ENCODE data around the gene NKD1. TPM values are rescaled to one million over a fixed set of nuclear protein-coding genes. Genes with fewer than 3 reads are reported as not detected.
"Not testable (repeated sequence)": the region's sequence is repeated elsewhere in the genome, so short reads cannot be mapped to it uniquely, and the experiment has no call there.

Gene NKD1
- total RNA-seq, 1 donor from 2014 or later, result 2.4 TPM

DNA sequence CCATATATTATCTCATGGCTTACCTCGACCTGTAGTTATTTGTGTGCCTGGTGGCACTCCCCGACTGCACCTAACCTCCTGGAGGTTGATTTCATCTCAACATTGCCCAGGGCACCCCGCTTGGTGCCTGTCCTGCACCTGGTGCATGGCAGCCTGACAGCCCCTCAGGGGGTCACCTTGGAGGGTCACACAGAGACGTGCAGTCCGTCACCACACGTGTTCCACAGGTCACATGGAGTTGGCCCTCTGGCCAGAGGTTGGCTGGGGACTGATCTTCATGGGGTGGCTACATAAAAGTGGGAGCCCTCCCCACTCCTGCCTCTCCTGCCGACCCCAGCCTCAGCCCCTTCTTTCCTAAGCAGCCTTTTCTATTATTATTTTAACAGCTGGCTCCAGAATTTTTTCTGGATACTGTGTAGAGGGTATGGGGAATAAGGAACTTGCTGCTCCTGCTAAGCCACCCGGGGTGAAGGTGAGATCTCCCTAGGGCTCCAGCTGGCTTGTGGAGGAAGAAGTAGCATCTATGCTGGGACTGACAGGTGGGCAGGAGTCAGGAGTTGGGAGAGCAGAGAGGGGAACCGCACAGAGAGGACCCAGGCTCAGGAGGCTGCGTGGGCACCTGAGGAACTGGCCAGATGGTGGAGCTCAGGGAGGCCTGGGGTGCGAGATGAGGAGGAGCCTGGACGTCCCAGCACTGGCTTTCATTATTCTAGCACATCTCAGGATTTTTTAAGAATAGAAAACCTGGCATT, 12.5 kb upstream of the NKD1 start:
- FAIRE-seq (no peak), DNase-seq (ENCODE audit: low spot score in 2 of 2) (no peak)

DNA sequence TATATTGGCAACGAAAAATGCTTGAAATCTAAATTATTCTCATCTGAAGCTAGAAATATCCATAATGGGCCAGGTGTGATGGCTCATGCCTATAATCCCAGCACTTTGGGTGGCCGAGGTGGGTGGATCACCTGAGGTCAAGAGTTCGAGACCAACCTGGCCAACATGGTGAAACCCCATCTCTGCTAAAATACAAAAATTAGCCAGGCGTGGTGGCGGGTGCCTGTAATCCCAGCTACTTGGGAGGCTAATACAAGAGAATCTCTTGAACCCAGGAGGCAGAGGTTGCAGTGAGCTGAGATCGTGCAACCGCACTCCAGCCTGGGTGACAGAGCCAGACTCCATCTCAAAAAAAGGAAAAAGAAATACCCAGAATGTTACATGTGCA, 11.9 kb upstream of the NKD1 start:
- not testable (repeated sequence) for FAIRE-seq; DNase-seq (ENCODE audit: low spot score in 2 of 2)

DNA sequence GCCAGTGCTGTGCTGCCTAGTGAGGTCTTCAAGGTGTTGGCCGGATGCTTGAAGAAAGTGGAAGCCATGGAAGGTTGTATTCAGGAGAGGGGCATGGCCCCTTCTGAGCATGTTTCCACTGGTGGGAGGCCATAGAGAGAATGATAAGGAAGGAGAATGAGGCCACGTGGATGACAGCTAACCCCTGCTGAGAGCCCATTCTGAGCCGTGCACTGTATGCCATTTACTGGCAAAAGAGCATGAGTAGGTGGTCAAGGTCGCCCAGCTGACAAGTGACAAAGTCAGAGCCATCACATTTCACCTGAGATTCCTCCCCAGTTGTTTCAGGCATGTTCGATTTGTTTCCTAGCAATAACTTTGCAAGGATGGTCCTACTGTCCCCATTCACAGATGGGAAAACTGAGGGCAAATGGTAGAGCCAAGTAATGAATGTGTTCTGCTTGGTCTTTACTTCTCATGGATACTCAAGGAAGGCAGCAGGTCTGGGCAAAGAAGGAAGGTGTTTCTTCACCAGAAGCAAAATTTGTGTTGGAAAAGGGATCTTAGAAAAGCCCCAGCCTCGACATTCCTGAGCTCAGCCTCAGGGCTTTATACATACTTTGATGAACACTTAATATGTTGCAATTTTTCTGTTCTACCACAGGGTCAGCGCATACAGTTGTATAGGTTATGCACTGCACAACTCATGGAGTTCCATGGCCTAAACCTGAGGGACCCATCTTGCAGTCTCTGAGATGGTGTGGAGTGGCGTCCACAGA, 10.5 kb upstream of the NKD1 start:
- no peak for FAIRE-seq

DNA sequence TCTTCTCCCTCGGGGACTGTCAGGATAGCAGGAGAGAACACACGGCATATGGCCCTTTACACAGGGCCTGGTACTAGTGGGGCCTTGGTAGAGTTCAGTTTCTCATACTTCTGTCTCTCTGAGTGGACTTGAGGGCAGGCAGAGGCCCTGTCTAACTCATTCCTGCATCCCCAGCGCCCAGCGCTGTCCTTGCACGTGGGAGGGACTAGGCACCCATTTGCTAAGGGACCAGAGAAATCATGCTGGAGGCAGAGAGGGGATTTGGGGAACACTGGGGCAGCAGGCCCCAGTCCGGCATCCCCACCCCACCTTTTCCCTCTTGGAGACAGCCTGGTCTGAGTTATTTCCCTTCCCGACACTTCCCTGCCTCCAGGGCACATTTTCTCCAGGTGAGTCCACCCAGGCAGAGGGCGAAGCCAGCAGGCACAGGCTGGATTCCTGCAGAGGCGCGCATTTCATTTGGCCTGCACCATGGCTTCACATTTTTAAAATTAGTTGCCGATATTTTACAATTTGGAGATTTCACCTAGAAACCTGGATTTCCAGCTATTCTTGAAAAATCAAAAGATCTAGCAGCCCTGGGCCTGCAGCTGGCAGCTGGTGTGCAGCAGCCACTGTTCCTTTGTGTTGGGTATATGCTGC, 9.7 kb upstream of the NKD1 start:
- FAIRE-seq (no peak), DNase-seq (ENCODE audit: low spot score in 2 of 2) (no peak)

More for the DNA sequence above, 10.5 kb upstream of the NKD1 start:
- DNase-seq (ENCODE audit: low spot score in 2 of 2), result no peak

DNA sequence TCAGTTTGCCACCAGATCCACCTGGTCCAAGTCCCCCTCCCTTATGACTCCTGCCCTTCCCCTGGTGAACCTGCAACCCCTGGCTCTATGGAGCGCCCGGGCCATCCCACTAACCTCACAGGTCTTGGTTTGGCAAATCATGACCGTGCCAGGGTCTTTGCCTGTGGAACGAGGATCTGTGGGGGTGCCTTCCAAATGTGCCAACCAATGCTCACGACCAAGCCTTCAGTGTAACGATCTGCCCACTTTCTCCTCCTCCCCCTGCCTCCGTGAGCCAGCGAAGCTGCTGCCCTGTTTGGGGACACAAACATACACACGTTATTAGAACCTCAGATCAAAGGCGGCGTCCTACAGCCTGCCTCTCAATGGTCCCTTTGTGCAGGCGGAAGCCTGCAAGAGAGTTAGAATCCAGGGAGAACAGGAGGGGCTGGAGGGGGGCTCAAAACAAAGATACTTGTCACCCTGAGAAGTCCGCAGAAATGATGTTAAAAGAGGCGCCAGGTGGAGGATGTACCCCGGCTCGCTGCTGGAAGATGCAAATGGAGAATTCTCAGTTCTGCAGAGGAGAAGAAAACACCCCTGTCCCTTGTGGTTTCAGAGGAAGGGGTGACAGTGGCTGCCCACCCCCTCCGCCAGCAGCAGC, 9.0 kb upstream of the NKD1 start:
- FAIRE-seq (no peak), DNase-seq (ENCODE audit: low spot score in 2 of 2) (no peak)

DNA sequence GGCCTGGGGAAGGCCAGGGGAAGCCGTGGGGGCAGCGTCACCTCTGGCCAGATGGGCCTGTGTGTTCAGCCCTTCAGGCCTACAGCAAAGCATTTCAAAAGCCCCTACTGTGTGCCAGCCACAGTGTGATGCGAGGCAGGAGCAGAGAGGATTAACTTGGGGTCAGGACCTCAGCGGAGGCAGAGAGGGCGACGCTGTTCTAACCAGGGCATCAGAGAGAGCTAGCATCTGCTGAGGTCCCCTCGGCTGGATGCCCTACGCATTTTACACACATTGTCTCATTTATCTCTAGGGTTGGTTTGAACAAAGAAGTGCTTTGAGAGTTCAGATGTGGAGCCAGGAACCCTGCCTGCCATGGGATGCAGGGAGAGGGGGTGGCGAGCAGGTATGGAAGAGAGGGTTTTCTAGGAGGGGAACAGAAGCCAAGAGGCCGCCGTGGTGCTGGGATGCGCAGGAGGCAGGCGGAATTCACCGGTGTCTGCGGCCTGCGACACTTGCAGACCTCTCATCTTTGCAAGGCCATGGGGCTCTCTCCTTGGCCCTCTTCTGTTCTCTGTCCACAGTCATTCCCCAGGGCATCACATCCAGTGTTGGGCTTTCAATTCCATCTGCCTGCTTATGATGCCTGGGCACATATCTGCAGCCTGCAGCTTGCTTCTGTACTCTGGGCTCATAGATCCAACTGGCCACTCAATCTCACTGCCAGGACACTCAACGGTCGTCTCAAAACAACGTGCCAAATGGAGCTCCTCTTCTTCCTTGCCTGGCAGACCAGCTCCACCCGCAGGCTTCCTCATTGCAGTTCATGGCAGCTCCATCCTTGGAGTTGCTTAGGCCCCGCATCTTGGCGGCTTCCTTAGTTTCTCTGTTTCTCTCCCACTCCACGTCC, 8.1 kb upstream of the NKD1 start:
- no peak for FAIRE-seq
- no peak for DNase-seq (ENCODE audit: low spot score in 2 of 2)

DNA sequence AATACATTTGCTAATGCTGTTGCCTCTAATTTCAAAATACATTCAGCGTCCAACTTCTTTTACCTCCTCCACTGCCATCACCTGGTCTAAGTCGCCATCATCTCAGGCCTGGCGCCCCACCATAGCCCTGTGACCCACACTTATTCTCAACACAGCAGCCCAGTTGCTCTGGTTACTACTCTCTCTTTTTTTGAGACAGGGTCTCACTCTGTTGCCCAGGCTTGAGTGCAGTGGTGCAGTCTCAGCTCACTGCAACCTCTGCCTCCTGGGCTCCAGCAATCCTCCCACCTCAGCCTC, 7.5 kb upstream of the NKD1 start:
- FAIRE-seq, result no peak

DNA sequence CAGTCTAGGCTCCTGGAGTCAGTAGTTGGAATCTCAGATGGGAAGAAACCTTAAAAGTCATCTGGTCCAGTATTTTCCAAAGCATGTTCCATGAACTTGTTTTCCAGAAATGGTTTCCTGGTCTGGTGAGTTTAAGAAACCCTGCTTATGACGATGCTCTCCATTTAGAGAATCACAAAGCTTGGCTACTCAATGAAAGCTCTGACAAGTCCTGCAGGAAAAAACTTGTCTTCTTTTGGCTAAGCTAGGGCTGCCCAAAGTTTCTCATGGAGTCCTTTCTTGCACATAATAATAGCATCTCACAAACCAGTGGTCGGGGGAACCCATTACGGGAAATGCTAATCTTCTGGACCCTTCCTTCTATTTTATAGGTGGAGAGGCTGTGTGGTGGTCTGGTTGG, 5.5 kb upstream of the NKD1 start:
- no peak for DNase-seq (ENCODE audit: low spot score in 2 of 2)
- no peak for FAIRE-seq

More for the DNA sequence above, 7.5 kb upstream of the NKD1 start:
- DNase-seq (ENCODE audit: low spot score in 2 of 2), result no peak

DNA sequence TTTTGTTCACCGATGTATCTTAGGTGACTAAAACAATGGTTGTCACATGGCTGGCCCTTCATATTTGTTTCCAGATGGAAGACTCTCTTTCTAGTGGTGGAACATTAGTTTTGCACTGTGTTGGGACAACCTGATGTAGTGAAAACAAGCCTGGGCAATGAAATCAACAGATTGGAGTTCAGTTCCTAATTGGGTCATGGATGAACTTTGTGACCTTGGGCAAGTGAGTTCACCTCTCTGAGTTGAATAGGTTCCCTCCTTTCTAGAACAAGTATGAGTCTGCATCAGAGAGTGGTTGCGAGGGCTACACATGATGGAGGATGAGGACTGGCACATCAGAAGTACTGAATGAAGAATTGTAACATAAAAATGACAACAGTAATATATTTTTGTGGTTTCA, 2.1 kb upstream of the NKD1 start:
- DNase-seq (ENCODE audit: low spot score in 2 of 2) (no peak), FAIRE-seq (no peak)

DNA sequence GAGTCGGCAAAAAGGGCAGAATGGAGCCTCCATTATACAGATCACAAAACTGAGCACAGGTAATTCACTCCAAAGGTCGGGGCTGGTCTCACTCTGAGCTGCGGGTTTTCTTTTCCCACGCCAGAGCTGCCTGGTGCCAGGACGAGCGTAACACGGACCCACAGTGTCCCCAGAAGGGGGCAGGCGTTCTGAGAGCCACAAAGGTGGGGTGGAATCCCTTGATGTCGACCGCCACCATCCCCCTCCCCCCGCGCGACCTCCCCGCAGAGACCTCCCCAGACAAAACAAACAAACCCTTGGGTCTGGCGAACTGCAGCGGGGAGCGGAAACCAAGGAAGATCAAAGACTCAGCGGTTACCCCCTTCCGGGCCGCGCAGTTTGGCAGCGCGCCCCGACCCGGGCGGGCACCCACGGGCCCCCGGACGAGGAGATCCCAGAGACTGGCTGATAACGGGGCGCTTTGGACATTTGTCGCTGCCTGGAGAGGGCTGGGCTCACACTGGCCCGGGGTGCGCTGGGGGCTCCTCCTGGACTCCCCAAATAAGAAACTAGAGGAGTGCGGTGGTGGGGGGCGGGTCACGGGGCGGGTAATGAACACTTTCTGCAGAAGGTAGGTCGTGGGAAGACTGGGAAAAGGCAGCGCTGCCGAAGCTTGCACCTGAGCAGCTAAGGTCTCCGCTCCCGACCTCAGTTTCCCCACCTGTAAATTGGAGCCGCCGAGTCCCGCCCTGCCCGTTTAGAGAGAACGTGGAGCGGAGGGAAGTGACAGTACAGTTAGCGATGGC, 664 bp upstream of the NKD1 start:
- FAIRE-seq (no peak), DNase-seq (ENCODE audit: low spot score in 2 of 2) (no peak)

DNA sequence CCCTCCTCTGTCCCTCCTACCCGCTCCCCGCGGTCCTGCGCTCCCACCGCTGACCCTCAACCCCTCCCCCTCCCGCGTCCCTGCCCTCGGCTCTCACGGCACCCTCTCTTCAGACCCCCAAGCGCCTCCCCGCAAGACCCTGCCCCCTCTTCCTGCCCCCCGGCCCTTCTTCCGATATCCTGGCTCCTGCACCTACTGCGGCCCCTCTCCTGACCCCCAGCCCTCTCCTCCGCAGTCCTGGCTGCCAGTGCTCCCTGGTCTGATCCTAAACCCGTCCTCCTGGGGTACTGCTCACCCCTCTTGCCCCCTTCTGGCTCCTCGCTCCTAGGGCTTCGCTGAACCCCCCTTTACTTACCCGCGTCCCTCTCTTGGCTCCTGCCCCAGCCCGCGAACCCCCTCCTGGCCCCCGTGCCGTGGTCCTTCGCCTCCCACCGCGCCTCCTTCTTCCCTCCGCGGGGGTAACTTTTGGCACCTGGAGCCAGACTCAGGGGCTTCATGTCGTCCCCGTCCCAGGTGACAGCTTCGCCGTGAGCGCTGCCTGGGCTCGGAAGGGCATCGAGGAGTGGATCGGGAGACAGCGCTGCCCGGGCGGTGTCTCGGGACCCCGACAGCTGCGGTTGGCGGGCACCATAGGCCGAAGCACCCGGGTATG, 839 bp downstream of the NKD1 start:
- DNase-seq (ENCODE audit: low spot score in 2 of 2) (no peak), FAIRE-seq (no peak)

DNA sequence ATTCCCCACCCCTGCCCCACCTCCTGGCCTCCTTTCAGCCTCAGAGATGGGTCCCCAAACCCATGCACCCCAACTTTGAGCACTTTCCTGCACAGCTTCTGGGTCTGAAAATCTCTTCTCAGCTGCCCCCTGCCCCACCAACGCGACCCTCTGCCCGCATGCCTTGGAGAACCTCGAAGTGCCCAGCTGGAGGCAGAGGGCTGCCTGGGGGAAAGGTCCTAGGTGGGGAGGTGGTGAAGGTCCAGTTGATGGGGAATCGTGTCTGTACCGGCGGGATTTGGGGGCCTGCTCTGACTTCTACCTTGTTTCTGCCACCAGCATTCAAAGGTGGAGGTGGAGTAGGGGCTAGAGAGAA, 1.3 kb downstream of the NKD1 start:
- DNase-seq (ENCODE audit: low spot score in 2 of 2), result no peak
- FAIRE-seq, result no peak

DNA sequence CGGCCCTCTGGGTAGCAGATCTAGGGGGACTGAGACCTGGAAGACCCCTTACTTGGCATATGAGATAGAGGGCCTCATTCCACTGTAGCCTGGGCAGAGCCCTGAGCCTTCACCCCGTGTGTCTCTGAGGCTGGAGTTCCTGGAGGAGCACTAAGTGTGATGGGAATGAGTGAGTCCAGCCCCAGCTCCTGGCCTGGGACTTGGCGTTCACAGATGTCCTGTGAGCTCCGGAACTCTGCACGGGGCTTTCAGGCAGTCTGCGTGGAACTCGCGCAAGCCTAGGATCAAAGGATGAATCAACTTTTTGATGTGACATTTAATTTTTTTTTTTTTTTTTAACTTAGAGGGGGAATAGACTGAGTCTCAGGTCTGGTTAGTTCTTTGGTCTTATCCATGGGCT, 1.8 kb downstream of the NKD1 start:
- FAIRE-seq, result no peak
- no peak for DNase-seq (ENCODE audit: low spot score in 2 of 2)

DNA sequence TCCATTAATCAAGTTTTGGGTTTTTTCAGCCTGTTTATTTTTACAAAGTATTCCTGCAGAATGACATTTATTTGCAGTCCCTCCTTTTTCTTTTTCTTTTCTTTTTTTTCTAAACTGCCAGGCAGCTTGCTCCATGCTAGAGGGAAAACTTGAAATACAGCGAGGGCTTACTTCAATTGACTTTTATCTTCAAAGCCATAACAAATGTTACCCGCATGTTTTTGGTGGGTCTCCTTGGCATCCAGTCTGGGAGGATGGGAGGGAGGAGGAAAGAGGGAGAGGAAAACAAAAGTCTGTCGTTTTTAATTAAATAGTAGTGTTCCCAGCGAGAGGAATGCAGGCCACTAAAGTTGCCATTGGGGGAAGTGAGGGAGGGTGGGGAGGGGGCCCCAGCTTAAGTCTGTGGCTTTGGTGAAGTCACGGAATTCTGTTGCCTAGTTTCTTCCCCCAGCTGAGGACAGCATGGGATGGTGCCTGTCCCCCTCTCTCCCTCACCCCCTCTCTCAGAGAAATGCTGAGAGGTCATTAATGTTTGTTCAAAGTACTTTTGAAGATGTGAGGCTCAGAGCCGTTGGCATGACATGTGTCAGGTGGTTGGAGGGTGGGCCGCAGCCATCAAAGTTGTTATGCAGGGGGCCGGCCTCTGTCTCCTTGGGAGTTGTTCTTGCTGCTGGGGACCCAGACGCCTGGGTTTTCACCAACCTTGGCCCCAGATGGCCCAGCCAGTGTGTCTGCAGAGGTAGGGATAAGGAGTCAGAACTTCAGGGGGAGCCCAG, 2.9 kb downstream of the NKD1 start:
- FAIRE-seq (no peak), DNase-seq (ENCODE audit: low spot score in 2 of 2) (no peak)

DNA sequence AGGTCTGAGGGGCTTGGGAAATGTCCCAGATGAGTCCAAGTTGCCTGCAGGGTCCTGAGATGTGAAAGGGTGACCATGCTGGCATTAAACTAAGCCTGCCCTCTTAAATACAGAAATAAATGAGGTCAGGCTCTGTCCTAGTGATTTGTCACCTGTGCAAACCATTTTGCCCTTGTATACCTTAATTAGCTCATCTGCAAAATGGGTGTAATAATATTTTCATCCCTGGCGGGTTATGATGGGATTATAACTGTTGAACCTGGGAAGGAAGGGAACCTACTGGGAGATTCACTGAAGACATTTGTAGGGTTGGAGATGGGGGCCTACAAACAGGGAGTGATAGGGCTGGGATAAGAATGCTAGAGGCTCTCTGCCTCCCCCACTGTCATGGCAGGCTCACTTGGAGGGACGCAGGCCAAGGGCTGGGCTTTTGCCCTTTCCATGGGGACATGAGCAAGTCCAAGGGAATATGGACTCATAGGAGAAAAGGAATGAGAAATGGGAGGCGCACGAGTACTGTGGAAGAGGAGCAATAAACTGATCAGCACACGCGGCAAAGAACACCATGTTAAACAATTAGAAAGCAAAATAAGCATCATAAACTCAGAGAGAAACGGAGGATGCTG, 4.4 kb downstream of the NKD1 start:
- FAIRE-seq (no peak), DNase-seq (ENCODE audit: low spot score in 2 of 2) (no peak)

DNA sequence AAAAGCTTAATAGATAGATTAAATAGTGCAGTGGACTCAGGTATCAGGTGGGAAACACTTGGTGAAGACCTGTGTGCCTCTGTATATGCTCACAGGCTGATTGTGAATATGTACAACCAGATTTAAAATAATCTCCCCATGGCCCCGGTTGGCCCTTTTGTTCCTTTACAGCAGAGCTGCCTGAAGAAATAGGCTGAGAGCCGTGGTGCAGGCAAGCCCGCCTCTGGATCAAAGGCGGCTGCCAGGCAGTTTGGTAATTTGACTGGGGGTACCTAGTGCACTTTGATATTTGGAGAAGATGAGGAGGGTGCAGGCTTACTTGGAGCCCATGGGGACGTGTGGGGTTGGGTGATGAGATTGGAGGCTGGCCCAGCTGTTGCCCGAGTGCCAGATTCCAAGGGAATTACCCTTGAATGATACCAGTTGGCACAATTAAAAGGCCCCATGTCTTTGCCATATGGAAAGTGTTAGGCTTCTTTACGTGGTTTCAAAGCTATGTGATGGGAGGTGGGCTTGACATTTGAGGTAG, 5.0 kb downstream of the NKD1 start:
- no peak for FAIRE-seq
- no peak for DNase-seq (ENCODE audit: low spot score in 2 of 2)

DNA sequence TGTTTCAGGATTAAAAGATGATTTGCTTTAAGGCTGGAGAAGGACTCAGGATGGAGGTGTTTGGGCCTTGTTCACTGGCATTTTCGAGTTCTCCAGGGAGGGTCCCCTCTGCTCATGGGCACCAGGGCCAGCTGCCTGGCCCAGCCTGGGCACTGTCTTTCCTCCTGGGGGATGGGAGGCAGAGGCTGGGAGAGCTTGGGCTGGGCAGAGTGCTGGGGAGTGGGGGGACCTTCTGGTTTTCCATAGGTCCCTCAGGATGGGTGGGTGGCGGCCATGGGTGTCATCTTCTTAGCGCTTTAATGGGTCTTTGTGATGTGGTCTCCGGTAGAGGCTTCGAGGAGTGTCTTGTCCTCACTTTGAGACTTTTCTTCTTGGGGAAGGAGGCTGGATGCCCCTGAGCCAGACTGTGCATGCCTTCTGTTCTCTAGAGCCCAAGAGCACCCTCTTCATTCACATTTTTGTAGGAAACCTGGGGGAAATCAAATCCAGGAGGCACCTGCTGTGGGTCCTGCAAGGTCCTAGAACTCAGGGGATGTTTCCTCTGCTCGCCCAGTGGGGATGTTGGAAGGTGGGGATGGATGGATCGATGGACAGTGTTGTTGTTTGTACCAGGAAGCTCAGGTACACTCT, 5.7 kb downstream of the NKD1 start:
- DNase-seq (ENCODE audit: low spot score in 2 of 2) (no peak), FAIRE-seq (no peak)
